RPMI8226 (cell line): ENCODE data around the gene L3MBTL2.

Source experiments
- DNase-seq: peaks from one replicate; pipeline ENCODE4 v3.0.0-alpha.2; 2015

Gene L3MBTL2

DNA sequence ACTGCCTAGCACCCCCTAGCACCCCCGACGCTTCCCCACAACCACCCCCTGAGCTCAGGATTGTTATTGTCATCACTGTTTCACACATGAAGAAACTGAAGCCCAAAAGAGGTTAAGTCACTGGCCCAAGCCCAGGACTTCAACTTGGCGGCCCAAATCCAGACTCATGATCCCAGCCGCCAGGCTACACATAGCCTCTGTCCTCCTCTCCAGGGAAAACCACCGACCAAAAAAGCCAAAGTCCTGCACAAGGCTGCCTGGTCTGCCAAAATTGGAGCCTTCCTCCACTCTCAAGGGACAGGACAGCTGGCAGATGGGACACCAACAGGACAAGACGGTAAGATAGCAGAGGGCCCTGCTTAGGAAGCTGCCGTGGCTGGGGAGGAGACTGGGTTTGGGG is 10.8 kb downstream of the L3MBTL2 start:
- DNase-seq: no peak

DNA sequence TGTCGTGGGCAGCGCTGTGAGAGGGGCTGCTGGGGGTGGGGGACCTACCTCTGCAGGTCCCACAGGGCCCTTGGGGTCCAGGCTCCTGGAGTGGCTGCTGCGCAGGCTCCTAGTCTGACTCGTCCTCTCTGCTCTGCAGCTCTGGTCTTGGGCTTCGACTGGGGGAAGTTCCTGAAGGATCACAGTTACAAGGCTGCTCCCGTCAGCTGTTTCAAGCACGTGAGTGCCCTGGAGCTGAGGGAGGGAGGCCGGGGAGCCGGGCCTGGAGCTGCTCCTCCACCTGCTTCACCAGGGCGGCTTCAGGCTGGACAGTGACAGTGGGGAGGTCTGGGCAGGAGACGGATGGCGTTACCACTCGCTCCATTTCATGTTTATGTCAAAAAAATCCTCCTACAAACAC is 11.9 kb downstream of the L3MBTL2 start:
- no peak for DNase-seq

- DNase-seq: no peak
Observed at GRCh38 chr22:41217553-41218157, 12.5 kb downstream of the L3MBTL2 start.

GRCh38 chr22:41222846-41223507 is 17.9 kb downstream of the L3MBTL2 start:
- no peak for DNase-seq

DNA sequence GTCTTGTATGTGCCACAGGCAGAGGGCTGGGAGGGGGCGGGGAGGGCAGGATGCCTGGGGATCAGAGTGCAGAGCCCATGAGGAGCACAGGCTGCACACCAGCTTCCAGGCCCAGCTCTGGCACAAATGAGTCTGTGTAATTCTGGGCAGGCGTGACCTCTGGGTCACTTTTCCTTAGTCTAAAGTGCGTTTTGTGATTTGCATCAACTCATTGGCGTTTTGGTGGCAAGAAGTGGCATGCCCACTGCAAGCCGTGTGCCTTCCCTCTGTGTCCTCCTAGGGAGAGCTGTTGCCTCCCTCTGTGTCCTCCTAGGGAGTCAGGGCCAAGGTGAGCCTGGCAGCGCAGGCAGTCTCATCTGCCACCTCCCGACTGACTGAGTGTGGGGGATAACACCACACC is 18.4 kb downstream of the L3MBTL2 start:
- DNase-seq: no peak

DNA sequence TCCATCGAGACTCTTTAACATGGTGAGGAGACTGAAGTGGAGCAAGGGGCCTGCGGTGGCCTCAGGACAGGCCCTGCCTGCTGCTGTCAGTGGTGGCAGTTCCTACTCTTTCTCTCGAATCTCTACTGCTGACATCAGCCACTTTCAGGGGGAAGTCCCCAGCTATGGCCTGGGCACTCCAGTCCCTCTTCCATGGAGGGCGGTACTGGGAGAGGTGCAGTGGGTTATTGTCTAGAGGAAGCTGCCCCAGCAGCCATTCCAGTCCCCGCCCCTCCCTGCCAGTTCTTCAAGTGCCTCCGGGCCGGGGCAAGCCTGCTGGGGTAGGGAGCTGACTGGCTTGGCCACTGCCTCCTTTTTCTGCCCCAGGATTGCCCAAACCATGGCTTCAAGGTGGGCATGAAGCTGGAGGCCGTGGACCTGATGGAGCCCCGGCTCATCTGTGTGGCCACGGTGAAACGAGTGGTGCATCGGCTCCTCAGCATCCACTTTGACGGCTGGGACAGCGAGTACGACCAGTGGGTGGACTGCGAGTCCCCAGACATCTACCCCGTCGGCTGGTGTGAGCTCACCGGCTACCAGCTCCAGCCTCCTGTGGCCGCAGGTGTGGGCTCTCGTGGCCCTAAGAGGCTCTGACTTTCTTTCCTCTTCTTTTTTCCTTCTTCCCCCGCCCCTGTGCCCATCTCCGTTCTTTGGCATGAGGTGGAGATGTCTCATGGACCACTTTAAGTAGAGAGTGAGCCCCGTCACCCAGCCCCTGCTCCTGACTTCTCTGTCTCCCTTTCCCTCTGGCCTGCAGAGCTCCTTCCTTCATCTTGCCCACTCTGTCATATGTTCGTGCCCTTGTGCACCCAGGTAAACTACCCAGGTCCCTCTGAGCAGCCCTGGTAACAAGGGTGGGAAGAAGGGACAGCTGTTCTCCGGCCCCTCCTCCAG is 21.9 kb downstream of the L3MBTL2 start:
- no peak for DNase-seq

GRCh38 chr22:41229215-41229614 is 24.1 kb downstream of the L3MBTL2 start:
- DNase-seq: no peak

DNA sequence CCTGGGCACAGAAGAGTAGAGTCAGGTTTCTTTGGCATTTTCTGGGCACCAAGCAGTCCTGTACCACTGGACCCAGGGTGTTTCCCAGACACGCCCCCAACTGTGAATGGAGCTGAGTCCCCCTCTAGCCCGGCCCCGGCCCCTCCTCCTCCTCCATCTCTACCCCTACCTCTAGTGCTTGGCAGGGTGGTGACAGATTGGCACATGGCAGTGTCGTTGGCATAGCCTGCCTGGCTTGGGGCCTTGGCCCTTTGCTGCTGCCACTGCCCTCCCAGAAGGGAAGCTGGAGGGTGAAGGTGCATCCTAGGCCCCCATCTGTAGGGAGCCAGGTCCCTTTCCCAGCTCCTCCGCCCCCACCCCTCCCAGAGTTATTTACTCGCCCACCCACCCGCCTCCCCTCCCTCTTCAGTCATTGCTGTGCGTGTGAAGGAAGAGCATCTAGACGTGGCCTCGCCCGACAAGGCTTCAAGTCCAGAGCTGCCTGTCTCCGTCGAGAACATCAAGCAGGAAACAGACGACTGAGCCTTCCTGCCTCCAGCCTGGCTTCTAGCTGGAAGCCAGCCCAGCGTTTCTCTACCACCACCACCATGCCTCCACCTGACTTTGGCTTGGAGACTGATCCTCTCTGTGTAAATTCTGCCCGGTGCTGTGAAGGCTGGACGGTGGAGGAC is 24.8 kb downstream of the L3MBTL2 start:
- no peak for DNase-seq

DNA sequence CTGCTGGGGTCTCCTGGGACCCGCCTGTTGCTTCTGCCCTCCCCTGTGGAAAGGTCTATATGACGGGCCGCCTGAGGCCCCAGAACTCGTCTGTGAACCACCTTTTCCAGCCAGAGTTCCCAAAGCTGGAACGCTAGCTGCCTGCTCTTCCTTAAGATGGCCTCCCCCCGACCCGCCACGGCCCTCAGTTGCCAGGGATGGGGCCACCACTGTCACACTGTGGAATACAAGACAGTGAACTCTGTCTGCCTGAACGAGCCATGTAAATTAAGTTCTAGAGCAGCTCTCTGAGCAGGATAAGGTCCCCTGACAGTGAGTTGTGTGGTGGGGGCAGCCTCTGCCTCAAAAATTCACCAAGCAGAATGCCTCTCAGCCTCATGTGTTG is 25.3 kb downstream of the L3MBTL2 start:
- no peak for DNase-seq

GRCh38 chr22:41231369-41231768 is 26.3 kb downstream of the L3MBTL2 start:
- DNase-seq: no peak

DNA sequence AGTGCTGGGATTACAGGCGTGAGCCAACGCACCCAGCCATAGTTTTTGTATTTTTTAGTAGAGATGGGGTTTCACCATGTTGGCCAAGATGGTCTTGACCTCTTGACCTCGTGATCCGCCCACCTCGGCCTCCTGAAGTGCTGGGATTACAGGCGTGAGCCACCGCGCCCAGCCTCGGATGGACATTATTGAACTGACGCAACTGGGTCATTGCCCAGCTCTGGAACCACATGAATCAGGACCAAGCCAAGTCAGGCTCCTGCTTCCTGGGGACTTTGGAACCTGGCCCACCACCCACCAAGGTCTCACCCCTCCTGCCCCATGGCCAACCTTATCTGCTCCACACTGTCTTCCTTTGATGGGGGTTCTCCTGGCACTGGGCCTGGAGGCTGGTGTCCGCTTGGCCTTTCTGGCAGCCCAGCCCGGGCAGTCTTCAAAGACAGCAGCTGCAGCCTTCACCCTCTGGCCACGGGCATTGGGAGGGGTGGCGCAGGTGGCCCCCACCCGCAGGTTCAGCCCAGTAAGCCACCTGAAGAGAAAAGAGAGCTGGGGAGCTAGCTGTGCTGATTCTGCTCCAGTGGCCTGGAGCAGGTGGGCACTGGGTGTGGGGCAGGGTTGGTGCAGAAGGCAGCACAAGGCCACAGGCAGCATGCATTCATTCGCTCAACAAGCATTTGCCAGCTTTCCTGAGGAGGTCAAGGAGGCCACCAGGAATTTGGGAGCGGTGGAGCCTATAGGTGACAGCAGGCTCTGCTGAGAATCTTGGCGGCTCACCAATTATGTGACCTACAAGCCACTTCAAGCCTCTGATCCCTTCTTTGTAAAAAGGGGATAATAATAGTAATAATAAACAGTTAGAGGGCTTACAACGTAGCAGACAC is 29.9 kb downstream of the L3MBTL2 start:
- DNase-seq: no peak

DNA sequence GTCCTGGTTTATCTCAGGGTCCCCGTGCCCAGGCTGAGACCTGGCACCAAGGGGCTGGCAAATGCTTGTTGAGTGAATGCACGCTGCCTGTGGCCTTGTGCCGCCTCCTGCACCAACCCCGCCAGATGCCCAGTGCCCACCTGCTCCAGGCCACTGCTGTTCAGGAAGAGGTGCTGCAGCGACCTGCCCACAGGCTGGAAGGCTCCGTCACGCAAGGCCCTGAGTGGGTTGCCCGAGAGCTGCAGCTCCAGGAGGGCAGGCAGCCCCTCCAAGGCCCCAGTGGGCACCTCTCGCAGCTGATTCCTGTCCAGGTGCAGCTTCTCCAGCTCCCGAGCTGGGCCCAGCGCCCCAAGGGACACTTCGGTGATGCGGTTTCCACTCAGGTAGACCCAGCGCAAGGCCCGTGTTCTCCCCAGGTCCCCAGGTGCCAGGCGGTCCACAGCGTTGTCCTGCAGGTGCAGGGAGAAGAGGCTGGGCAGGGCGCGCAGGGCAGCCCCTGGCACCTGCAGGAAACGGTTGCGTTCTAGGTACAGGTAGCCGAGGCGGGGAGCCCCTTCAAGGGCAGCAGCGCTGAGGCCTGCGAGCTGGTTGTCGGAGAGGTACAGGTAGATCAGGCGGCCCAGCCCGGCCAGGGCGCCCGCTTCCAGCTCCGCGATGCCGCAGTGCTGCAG is 32.1 kb downstream of the L3MBTL2 start:
- DNase-seq: no peak

GRCh38 chr22:41237707-41238569 is 32.8 kb downstream of the L3MBTL2 start:
- DNase-seq: peak; percentile 90

DNA sequence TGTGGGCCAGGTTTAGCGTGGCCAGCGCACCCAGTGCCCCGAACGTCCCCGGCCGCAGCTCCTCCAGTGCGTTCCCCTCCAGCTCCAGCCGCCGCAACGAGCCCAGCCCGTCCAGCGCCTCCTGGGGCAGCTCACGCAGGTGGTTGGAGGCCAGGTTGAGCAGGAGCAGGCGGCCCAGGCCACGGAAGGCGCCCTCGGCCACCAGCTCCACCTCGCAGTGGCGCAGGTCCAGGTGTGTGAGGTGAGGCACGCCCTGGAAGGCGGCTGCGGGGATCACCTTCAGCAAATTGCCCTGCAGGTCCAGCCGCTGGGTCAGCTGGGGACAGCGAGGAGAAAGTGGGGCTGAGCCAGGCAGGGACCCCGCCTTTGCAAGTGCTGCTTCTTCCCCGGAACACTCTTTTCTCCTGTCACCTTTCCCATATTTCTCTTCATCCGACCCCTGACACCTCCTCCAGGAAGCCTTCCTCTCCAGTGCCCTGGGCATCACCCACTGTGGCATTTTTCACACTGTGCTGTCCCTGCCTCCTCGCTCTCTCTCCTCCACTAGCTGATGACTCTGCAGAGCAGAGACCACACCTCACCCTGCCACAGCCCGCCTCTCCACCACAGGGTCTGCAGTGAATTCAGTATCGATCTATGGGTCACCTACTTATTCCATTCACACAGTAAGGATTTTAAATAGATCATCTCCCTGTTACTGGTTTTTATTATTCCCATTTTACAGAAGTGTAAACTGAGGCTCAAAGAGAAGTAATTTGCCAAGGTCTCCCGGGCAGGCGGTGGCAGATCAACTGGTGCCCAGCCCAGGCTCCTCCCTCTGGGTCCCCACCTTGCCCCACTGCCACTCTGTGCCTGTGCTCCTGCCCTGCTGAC is 33.7 kb downstream of the L3MBTL2 start:
- no peak for DNase-seq

- no peak for DNase-seq
Observed at GRCh38 chr22:41239443-41240128, 34.5 kb downstream of the L3MBTL2 start.

DNA sequence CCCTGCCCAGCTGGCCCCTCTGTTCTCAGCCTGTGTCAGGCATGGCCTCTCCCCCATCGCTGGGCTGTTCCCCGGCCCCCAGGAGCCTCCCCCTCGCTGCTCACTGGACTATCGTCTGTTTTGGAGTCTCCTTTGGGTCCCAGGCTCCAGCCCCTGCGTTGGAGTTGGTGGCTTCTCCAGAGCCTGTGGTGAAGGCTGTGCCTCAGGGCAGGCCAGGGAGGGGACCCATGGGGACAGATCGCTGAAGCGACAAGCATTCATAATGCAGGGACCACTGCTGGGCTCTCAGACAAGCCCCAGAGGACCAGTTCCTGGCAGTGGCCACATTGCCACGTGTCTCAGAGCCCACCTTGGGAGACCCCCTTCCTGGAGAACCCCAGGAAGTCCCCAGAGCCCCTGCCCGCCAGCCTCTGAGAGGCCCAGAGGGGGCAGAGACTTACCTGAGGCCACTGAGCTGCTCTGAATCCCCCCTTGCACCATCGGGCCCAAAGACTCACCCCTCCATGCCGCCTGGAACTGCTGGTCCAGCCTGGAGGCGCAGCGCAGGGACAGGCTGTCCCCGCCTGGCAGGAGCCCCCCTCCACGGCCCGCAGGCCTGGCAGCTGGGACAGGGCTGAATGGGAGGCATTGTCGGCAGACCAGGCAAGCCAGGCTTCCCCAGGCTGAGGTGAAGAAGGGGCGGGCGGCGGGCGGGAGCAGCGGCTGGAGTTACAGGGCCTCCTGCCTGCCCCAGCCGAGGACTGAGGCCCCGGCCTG is 35.4 kb downstream of the L3MBTL2 start, which contains the start of gene CHADL:
Gene CHADL (minus strand): TSS at position 555 of the 756 bp plus-strand sequence. CDS start 50 bp downstream, at position 505.
- no peak for DNase-seq

- DNase-seq: no peak
Observed at GRCh38 chr22:41241133-41241676, 36.1 kb downstream of the L3MBTL2 start.
